Measurements from ENCODE around the gene HBQ1.
"Not testable (repeated sequence)": the region's sequence is repeated elsewhere in the genome, so short reads cannot be mapped to it uniquely, and the experiment has no call there.

The HBQ1 gene

DNA sequence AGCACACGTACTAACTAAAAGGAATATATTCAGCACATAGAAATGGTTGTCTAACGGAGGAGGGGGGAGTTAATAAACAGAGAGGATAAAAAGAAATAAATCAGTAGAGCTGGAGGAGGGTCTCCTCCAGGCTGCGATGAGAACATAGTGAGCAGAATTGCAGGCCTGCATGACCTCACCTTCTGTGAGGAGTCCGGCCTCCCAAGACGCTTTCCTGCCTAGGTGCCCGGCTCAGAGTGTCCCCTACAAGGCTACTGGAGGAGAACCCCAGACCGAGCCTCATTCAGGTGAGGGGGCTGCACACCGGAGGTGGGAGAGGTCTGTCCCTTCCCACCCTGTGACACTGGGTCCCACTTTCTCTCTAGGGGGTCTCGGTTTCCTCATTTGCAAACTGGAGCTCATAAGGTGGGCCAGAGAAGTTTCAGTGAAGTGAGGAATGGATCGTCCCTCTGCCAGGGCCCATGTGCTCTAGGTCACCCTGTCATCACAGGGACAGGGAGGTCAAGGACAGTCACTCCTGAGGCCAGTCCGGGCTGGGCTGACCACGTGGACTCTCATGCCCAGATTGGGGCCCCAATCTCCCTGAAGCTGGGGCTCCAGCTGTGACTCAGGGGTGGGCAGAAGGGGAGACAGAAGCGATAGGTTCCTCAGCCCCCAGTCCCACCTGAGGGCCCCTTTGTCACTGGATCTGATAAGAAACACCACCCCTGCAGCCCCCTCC is 17.8 kb upstream of the HBQ1 start:
- DNase-seq: no peak

GRCh38 chr16:163139-163538 is 17.1 kb upstream of the HBQ1 start:
- DNase-seq: not testable (repeated sequence)

GRCh38 chr16:163696-164095 is 16.6 kb upstream of the HBQ1 start:
- DNase-seq: not testable (repeated sequence)

DNA sequence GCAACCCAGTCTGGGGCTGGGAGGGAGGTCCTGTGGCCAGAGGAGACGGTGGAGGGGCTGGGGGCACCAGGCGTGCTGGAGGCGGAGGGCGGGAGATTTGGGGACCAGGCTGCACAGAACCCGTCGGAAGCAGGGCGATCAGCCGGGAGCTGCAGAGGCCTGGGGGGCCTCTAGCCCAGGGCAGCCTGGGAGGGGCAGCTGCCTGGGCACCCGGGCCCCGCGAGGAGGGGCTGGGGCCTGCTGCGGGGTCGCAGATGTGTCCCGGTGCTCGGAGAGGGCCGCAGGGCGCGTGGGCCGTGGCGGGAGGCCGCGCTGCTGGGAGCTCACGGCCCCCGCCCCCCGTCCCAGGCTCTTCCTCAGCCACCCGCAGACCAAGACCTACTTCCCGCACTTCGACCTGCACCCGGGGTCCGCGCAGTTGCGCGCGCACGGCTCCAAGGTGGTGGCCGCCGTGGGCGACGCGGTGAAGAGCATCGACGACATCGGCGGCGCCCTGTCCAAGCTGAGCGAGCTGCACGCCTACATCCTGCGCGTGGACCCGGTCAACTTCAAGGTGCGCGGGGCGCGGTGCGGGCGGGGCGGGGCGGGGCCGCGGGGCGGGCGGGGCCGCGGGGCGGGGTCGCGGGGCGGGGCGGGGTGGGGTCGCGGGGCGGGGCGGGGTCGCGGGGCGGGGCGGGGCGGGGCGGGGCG is 16.0 kb upstream of the HBQ1 start:
- not testable (repeated sequence) for DNase-seq

DNA sequence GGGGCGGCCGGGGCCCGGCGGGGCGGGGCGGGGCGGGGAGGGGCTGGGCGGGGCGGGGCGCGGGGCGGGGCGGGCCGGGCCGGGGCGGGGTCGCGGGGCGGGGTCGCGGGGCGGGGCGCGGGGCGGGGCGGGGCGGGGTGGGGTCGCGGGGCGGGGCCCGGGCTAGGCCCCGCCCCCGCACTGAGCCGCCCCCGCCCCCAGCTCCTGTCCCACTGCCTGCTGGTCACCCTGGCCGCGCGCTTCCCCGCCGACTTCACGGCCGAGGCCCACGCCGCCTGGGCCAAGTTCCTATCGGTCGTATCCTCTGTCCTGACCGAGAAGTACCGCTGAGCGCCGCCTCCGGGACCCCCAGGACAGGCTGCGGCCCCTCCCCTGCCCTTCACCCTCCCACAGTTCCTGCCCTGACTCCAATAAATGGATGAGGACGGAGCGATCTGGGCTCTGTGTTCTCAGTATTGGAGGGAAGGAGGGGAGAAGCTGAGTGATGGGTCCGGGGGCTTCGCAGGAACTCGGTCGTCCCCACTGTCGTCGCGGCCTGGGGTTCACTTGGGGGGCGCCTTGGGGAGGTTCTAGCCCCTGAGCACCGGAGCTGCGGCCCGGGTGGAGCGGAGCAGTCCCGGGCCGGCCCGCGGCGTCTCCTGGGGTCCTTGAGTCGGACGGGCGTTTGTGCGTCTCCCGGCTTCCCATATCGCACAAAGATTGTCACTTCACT is 15.3 kb upstream of the HBQ1 start:
- DNase-seq: no peak

- DNase-seq: no peak
Observed at GRCh38 chr16:165539-166374, 14.5 kb upstream of the HBQ1 start, which contains the start of gene HBM. TSS of gene HBM (plus strand) at chr16:165978. CDS start at chr16:165998, 20 bp downstream.

- DNase-seq: no peak
Observed at GRCh38 chr16:166375-167121, 13.7 kb upstream of the HBQ1 start.

GRCh38 chr16:167122-167690 is 13.1 kb upstream of the HBQ1 start:
- no peak for DNase-seq

- DNase-seq: no peak
Observed at GRCh38 chr16:168424-168823, 11.8 kb upstream of the HBQ1 start.

- no peak for DNase-seq
Observed at GRCh38 chr16:169014-169413, 11.2 kb upstream of the HBQ1 start.

DNA sequence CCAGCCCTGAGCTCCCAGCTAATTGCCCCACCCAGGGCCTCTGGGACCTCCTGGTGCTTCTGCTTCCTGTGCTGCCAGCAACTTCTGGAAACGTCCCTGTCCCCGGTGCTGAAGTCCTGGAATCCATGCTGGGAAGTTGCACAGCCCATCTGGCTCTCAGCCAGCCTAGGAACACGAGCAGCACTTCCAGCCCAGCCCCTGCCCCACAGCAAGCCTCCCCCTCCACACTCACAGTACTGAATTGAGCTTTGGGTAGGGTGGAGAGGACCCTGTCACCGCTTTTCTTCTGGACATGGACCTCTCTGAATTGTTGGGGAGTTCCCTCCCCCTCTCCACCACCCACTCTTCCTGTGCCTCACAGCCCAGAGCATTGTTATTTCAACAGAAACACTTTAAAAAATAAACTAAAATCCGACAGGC is 10.2 kb upstream of the HBQ1 start:
- DNase-seq: not testable (repeated sequence)

- DNase-seq: no peak
Observed at GRCh38 chr16:170788-171187, 9.5 kb upstream of the HBQ1 start.

DNA sequence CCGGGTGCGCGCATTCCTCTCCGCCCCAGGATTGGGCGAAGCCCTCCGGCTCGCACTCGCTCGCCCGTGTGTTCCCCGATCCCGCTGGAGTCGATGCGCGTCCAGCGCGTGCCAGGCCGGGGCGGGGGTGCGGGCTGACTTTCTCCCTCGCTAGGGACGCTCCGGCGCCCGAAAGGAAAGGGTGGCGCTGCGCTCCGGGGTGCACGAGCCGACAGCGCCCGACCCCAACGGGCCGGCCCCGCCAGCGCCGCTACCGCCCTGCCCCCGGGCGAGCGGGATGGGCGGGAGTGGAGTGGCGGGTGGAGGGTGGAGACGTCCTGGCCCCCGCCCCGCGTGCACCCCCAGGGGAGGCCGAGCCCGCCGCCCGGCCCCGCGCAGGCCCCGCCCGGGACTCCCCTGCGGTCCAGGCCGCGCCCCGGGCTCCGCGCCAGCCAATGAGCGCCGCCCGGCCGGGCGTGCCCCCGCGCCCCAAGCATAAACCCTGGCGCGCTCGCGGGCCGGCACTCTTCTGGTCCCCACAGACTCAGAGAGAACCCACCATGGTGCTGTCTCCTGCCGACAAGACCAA is 7.8 kb upstream of the HBQ1 start, which contains the start of gene HBA2:
HBA2 (plus strand) TSS at position 503 of the 568 bp plus-strand sequence; CDS start at position 540, 37 bp downstream.
- DNase-seq: not testable (repeated sequence)

DNA sequence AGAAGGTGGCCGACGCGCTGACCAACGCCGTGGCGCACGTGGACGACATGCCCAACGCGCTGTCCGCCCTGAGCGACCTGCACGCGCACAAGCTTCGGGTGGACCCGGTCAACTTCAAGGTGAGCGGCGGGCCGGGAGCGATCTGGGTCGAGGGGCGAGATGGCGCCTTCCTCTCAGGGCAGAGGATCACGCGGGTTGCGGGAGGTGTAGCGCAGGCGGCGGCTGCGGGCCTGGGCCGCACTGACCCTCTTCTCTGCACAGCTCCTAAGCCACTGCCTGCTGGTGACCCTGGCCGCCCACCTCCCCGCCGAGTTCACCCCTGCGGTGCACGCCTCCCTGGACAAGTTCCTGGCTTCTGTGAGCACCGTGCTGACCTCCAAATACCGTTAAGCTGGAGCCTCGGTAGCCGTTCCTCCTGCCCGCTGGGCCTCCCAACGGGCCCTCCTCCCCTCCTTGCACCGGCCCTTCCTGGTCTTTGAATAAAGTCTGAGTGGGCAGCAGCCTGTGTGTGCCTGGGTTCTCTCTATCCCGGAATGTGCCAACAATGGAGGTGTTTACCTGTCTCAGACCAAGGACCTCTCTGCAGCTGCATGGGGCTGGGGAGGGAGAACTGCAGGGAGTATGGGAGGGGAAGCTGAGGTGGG is 6.9 kb upstream of the HBQ1 start:
- DNase-seq: not testable (repeated sequence)

GRCh38 chr16:173928-174769 is 6.1 kb upstream of the HBQ1 start:
- not testable (repeated sequence) for DNase-seq

- no peak for DNase-seq
Observed at GRCh38 chr16:175011-175949, 5.0 kb upstream of the HBQ1 start.

DNA sequence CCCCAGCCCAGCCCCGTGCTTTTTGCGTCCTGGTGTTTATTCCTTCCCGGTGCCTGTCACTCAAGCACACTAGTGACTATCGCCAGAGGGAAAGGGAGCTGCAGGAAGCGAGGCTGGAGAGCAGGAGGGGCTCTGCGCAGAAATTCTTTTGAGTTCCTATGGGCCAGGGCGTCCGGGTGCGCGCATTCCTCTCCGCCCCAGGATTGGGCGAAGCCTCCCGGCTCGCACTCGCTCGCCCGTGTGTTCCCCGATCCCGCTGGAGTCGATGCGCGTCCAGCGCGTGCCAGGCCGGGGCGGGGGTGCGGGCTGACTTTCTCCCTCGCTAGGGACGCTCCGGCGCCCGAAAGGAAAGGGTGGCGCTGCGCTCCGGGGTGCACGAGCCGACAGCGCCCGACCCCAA is 4.3 kb upstream of the HBQ1 start:
- not testable (repeated sequence) for DNase-seq

Data from NK-92 treated with Interleukin-12 subunit alpha and Interleukin-12 subunit beta, amount 100 ng/mL, for 24 hours (cell line).